Nasal cavity respiratory epithelium epithelial cell of viscerocranial mucosa (primary cell): ENCODE data around the gene IL7R. TPM values are rescaled to one million over a fixed set of nuclear protein-coding genes. Genes with fewer than 3 reads are reported as not detected.

Source experiments
- total RNA-seq: library from RNA; depleted of rRNA; stranded (reverse); fragments of >200 nt; gene quantifications from 2 replicates; pipeline ENCODE4 v1.2.3, GENCODE V29; 2014

The IL7R gene
- under 0.01 and 0.50 TPM in 2 replicates for total RNA-seq

GRCh38 chr5:35856765-35857351, at the start of gene IL7R:
Gene IL7R, plus strand, starts transcription at chr5:35856891. Its CDS starts 87 bp downstream, at chr5:35856978.

Other genes starting within 250 kb of the IL7R start
- 1.0 and 2.3 TPM in 2 replicates for gene SPEF2, start 239.0 kb upstream of the IL7R start, total RNA-seq
- gene CAPSL, start 81.7 kb downstream of the IL7R start, total RNA-seq, result not detected in 2 replicates
- gene UGT3A1, start 134.5 kb downstream of the IL7R start, total RNA-seq, result not detected in 2 replicates
- not detected in 2 replicates for gene UGT3A2, start 210.0 kb downstream of the IL7R start, total RNA-seq